Thymus (tissue), 11 donors: Measurements from ENCODE around the gene GAD2. TPM values are rescaled to one million over a fixed set of nuclear protein-coding genes. Genes with fewer than 3 reads are reported as not detected.

Experiments used
- DNase-seq, 9 donors: peaks; one replicate each; pipeline ENCODE4 v3.0.0-alpha.2; 2013; ENCODE audit warnings: low spot score in 9 of 9, low read depth in 6 of 9, missing footprints in 1 of 9
- H3K27ac ChIP-seq, 2 donors: one replicate each; pipeline ENCODE4 v1.5.1; 2013; ENCODE audit warnings: control low read depth in 1 of 2, low read depth in 1 of 2, low read length in 1 of 2, mild to moderate bottlenecking in 1 of 2, moderate library complexity in 1 of 2
- H3K27me3 ChIP-seq, 2 donors: one replicate each; pipeline ENCODE4 v1.5.1; 2013; ENCODE audit warnings: low read length in 1 of 2; ENCODE audit not compliant: control insufficient read depth in 2 of 2, insufficient read depth in 1 of 2
- H3K36me3 ChIP-seq, 2 donors: one replicate each; pipeline ENCODE4 v1.5.1; 2013; ENCODE audit warnings: low read length in 1 of 2, mild to moderate bottlenecking in 1 of 2, moderate library complexity in 1 of 2; ENCODE audit not compliant: control insufficient read depth in 2 of 2, insufficient read depth in 2 of 2
- H3K4me1 ChIP-seq, 2 donors: one replicate each; pipeline ENCODE4 v1.5.1; 2013; ENCODE audit warnings: low read length in 2 of 2; ENCODE audit not compliant: control insufficient read depth in 2 of 2, insufficient read depth in 2 of 2
- H3K4me3 ChIP-seq, 2 donors: one replicate each; pipeline ENCODE4 v1.5.1; 2013; ENCODE audit warnings: low read length in 2 of 2, control low read depth in 1 of 2, mild to moderate bottlenecking in 1 of 2
- H3K9me3 ChIP-seq, 2 donors: one replicate each; pipeline ENCODE4 v1.5.1; 2013; ENCODE audit warnings: low read length in 1 of 2, mild to moderate bottlenecking in 1 of 2; ENCODE audit not compliant: control insufficient read depth in 2 of 2, insufficient read depth in 1 of 2
- WGBS: extraction: QIAGEN DNeasy Blood & Tissue Kit; methylation state at CpG from one replicate; pipeline ENCODE4 v1.1.7; 2013; 5-methylcytosine and 5-hydroxymethylcytosine counted together
- polyA plus RNA-seq: library from polyadenylated mRNA; stranded (reverse); fragments of 200-250 nt; gene quantifications from one replicate; pipeline ENCODE4 v1.2.3, GENCODE V29; 2013
- total RNA-seq: library from RNA; stranded (reverse); fragments of 120-200 nt; gene quantifications from one replicate; pipeline ENCODE4 v1.2.4, GENCODE V29; 2013
- donor health status: healthy.

Gene GAD2
- total and polyA plus RNA-seq, 2 donors = under 0.01 to 0.05 TPM

DNA sequence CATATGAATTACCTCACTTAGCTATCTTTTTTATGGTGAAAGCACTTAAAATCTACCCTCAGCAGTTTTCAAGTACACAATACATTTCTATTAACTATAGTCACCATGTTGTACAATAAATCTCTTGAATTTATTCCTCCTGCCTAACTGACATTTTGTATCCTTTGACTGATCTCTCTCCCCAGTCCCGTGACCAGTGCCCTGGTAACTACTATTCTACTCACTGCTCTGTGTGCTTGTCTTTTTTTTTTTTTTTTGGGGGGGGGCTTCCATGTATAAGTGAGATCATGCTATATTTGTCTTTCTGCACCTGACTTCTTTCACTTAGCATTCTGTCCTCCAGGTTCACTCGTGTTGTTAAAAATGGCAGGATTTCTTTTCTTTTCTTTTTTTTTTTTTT, 11.4 kb upstream of the GAD2 start:
- DNase-seq = no peak
- no peaks in the 10 kb centered on the region for H3K9me3 ChIP-seq
- H3K4me1 ChIP-seq = no peaks in the 10 kb centered on the region
- H3K27me3 ChIP-seq = peaks cover 0 to 12% of the 10 kb centered on the region in 2 donors
- H3K36me3 ChIP-seq = no peaks in the 10 kb centered on the region
- WGBS = 67% methylated on average over 2 of the region's 2 CpGs
- no peak overlapping the region for H3K4me3 ChIP-seq
- H3K27ac ChIP-seq = no peak overlapping the region

GRCh38 chr10:26211781-26212444, 4.7 kb upstream of the GAD2 start:
- Histone ChIP-seq H3K36me3 (no peaks in the 10 kb centered on the region), H3K9me3 (peaks cover 0 to 1% of the 10 kb centered on the region in 2 donors), H3K4me3 (no peak overlapping the region), H3K4me1 (peaks cover 4 to 9% of the 10 kb centered on the region in 2 donors), H3K27ac (no peak overlapping the region), H3K27me3 (peaks cover 59 to 79% of the 10 kb centered on the region in 2 donors)
- DNase-seq = no peak
- 8% methylated on average over 37 of the region's 37 CpGs for WGBS

- H3K36me3 ChIP-seq = no peaks in the 10 kb centered on the region
- peaks cover 4 to 9% of the 10 kb centered on the region in 2 donors for H3K4me1 ChIP-seq
- WGBS = 9% methylated on average over 12 of the region's 12 CpGs
- no peak overlapping the region for H3K4me3 ChIP-seq
- H3K27ac ChIP-seq = no peak overlapping the region
- no peak for DNase-seq
- peaks cover 65 to 85% of the 10 kb centered on the region in 2 donors for H3K27me3 ChIP-seq
- peaks cover 0 to 1% of the 10 kb centered on the region in 2 donors for H3K9me3 ChIP-seq
Observed at GRCh38 chr10:26212511-26212910, 4.1 kb upstream of the GAD2 start.

- no peak overlapping the region for H3K27ac ChIP-seq
- no peak overlapping the region for H3K4me3 ChIP-seq
- peaks cover 7 to 12% of the 10 kb centered on the region in 2 donors for H3K4me1 ChIP-seq
- no peaks in the 10 kb centered on the region for H3K36me3 ChIP-seq
- H3K9me3 ChIP-seq = peaks cover 1 to 3% of the 10 kb centered on the region in 2 donors
- peaks cover 70 to 92% of the 10 kb centered on the region in 2 donors for H3K27me3 ChIP-seq
- no peak for DNase-seq
- 31% methylated on average over 11 of the region's 11 CpGs for WGBS
Observed at GRCh38 chr10:26213157-26213800, 3.3 kb upstream of the GAD2 start.

- H3K27me3 ChIP-seq = peaks cover 75 to 98% of the 10 kb centered on the region in 2 donors
Observed at GRCh38 chr10:26214004-26214403, 2.6 kb upstream of the GAD2 start.

GRCh38 chr10:26214551-26215395, 1.8 kb upstream of the GAD2 start:
- Histone ChIP-seq H3K4me1 (peaks cover 7 to 14% of the 10 kb centered on the region in 2 donors), H3K36me3 (no peaks in the 10 kb centered on the region), H3K9me3 (peaks cover 1 to 5% of the 10 kb centered on the region in 2 donors), H3K4me3 (no peak overlapping the region), H3K27ac (no peak overlapping the region), H3K27me3 (peaks cover 78 to 99% of the 10 kb centered on the region in 2 donors)
- no peak for DNase-seq
- WGBS = 2% methylated on average over 34 of the region's 34 CpGs

More at GRCh38 chr10:26214004-26214403, 2.6 kb upstream of the GAD2 start:
- H3K4me1 ChIP-seq = peaks cover 7 to 14% of the 10 kb centered on the region in 2 donors
- no peak for DNase-seq
- no peak overlapping the region for H3K27ac ChIP-seq
- H3K4me3 ChIP-seq = no peak overlapping the region
- H3K36me3 ChIP-seq = no peaks in the 10 kb centered on the region
- WGBS = 9% methylated on average over 7 of the region's 7 CpGs
- H3K9me3 ChIP-seq = peaks cover 1 to 5% of the 10 kb centered on the region in 2 donors

DNA sequence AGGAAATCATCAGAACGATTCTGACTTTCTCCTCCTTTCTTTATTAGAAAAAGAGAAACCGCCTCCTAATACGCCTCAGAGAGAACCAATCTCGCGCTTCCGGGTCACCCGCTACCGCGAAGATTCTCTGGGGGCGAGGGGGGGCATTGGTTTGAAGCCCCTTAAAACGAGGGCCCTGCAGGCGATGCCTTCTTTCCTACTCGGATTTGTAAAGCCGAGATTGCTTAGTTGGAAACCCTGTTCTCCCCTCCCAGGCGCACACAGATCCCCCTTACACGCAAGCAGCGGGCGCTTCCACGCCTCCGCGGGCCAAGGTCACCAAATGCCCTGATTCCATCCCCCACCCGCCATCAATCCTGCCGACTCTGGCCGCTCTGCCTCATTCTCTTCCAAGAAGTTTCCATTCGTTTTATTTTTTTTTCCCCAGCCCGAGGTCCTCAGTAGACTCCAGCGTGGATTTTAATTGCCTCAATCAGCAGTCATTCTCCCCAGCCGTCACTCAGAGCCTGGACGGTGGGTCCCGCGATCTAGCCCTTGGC, 1.1 kb upstream of the GAD2 start:
- peaks cover 1 to 5% of the 10 kb centered on the region in 2 donors for H3K9me3 ChIP-seq
- WGBS = 3% methylated on average over 31 of the region's 31 CpGs
- no peak overlapping the region for H3K4me3 ChIP-seq
- peaks cover 83 to 100% of the 10 kb centered on the region in 2 donors for H3K27me3 ChIP-seq
- no peak overlapping the region for H3K27ac ChIP-seq
- H3K36me3 ChIP-seq = no peaks in the 10 kb centered on the region
- peaks cover 7 to 14% of the 10 kb centered on the region in 2 donors for H3K4me1 ChIP-seq
- no peak for DNase-seq

DNA sequence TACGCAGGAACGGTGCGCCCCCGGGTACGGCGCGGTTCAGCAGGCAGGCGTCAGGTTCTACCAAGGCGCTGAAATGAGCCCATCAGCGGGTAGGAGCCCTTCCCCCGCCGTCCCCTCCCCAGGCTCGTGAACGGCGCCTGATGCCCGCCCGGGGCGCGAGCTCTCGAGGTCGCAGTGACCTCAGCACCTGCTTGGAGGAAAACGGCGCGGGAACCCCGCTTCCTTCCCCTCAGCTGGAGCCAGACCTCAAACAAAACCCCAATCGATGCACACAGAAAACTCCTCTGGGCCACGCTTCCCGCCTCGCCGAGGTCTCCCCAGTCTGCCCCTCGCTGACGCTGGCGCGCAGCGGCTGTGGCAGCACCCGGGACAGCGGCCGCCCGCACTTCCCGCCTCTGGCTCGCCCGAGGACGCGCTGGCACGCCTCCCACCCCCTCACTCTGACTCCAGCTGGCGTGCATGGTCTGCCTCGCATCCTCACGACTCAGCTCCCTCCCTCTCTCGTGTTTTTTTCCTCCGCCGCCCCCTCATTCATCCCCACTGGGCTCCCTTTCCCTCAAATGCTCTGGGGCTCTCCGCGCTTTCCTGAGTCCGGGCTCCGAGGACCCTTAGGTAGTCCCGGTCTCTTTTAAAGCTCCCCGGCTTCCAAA, 514 bp upstream of the GAD2 start:
- no peak overlapping the region for H3K4me3 ChIP-seq
- WGBS = 1% methylated on average over 57 of the region's 57 CpGs
- H3K36me3 ChIP-seq = no peaks in the 10 kb centered on the region
- peaks cover 1 to 5% of the 10 kb centered on the region in 2 donors for H3K9me3 ChIP-seq
- H3K4me1 ChIP-seq = peaks cover 7 to 14% of the 10 kb centered on the region in 2 donors
- peak in 6 of 9 donors; percentile 11 to 37 (median 16) for DNase-seq
- no peak overlapping the region for H3K27ac ChIP-seq
- peaks cover 81 to 98% of the 10 kb centered on the region in 2 donors for H3K27me3 ChIP-seq
